ENCODE results near the gene CNTN1.

- no peak for TF ChIP-seq POLR2A (IDR thresholded peaks at IDR 0.05; ENCODE audit: low read length)
- TF ChIP-seq GATA1 (IDR thresholded peaks at IDR 0.05; ENCODE audit: low read depth, low read length): no peak
These were observed 321.8 kb downstream of the CNTN1 start for GRCh38 chr12:41013881-41014642.
